ENCODE results near the gene PDE6C.
"Not testable (repeated sequence)": the region's sequence is repeated elsewhere in the genome, so short reads cannot be mapped to it uniquely, and the experiment has no call there.

The PDE6C gene

GRCh38 chr10:93629647-93630305, 17.4 kb downstream of the PDE6C start:
- no peak for DNase-seq (ENCODE audit: low read depth in 1 of 2, low spot score in 1 of 2)

- no peak for DNase-seq (ENCODE audit: low read depth in 1 of 2, low spot score in 1 of 2)
Measured at GRCh38 chr10:93630625-93631557, 18.6 kb downstream of the PDE6C start.

GRCh38 chr10:93639791-93640190, 27.5 kb downstream of the PDE6C start:
- DNase-seq (ENCODE audit: low read depth in 1 of 2, low spot score in 1 of 2): no peak

- no peak for DNase-seq (ENCODE audit: low read depth in 1 of 2, low spot score in 1 of 2)
Measured at GRCh38 chr10:93652857-93653256, 40.5 kb downstream of the PDE6C start.

- no peak for DNase-seq (ENCODE audit: low read depth in 1 of 2, low spot score in 1 of 2)
Measured at GRCh38 chr10:93654201-93654600, 41.9 kb downstream of the PDE6C start.

GRCh38 chr10:93656155-93656554, 43.8 kb downstream of the PDE6C start:
- no peak for DNase-seq (ENCODE audit: low read depth in 1 of 2, low spot score in 1 of 2)

GRCh38 chr10:93657757-93658156, 45.4 kb downstream of the PDE6C start:
- DNase-seq (ENCODE audit: low read depth in 1 of 2, low spot score in 1 of 2): no peak

- no peak for DNase-seq (ENCODE audit: low read depth in 1 of 2, low spot score in 1 of 2)
Measured at GRCh38 chr10:93666030-93666429, 53.7 kb downstream of the PDE6C start.

GRCh38 chr10:93667795-93668194, 55.5 kb downstream of the PDE6C start:
- no peak for DNase-seq (ENCODE audit: low read depth in 1 of 2, low spot score in 1 of 2)

GRCh38 chr10:93670372-93670771, 58.0 kb downstream of the PDE6C start:
- no peak for DNase-seq (ENCODE audit: low read depth in 1 of 2, low spot score in 1 of 2)

- no peak for DNase-seq (ENCODE audit: low read depth in 1 of 2, low spot score in 1 of 2)
Measured at GRCh38 chr10:93671042-93671441, 58.7 kb downstream of the PDE6C start.

- DNase-seq (ENCODE audit: low read depth in 1 of 2, low spot score in 1 of 2): no peak
Measured at GRCh38 chr10:93672022-93672678, 59.8 kb downstream of the PDE6C start.

GRCh38 chr10:93672890-93673289, 60.6 kb downstream of the PDE6C start:
- DNase-seq (ENCODE audit: low read depth in 1 of 2, low spot score in 1 of 2): no peak

GRCh38 chr10:93673791-93674190, 61.5 kb downstream of the PDE6C start:
- DNase-seq (ENCODE audit: low read depth in 1 of 2, low spot score in 1 of 2): no peak

GRCh38 chr10:93678386-93678785, 66.0 kb downstream of the PDE6C start:
- DNase-seq (ENCODE audit: low read depth in 1 of 2, low spot score in 1 of 2): no peak

GRCh38 chr10:93678805-93679587, 66.7 kb downstream of the PDE6C start:
- no peak for DNase-seq (ENCODE audit: low read depth in 1 of 2, low spot score in 1 of 2)

- DNase-seq (ENCODE audit: low read depth in 1 of 2, low spot score in 1 of 2): no peak
Measured at GRCh38 chr10:93680412-93681047, 68.2 kb downstream of the PDE6C start.

GRCh38 chr10:93687737-93688136, 75.4 kb downstream of the PDE6C start:
- no peak for DNase-seq (ENCODE audit: low read depth in 1 of 2, low spot score in 1 of 2)

GRCh38 chr10:93695740-93696139, 83.4 kb downstream of the PDE6C start:
- DNase-seq (ENCODE audit: low read depth in 1 of 2, low spot score in 1 of 2): no peak

GRCh38 chr10:93696582-93696981, 84.2 kb downstream of the PDE6C start:
- not testable (repeated sequence) for DNase-seq (ENCODE audit: low read depth in 1 of 2, low spot score in 1 of 2)

GRCh38 chr10:93697207-93697606, 84.9 kb downstream of the PDE6C start:
- no peak for DNase-seq (ENCODE audit: low read depth in 1 of 2, low spot score in 1 of 2)

Data from activated T-helper 1 cell treated with anti-CD3 and anti-CD28 coated beads, Interleukin-2, amount 50 U/mL, for 16 hours (primary cell).